ENCODE measurements around the gene NFILZ. TPM values are rescaled to one million over a fixed set of nuclear protein-coding genes. Genes with fewer than 3 reads are reported as not detected.

NFILZ gene
- polyA plus RNA-seq, 6 donors from 2014 or later, result not detected

GRCh38 chr19:8663920-8664670 lies 33.7 kb downstream of the NFILZ start:
- no peaks in the 10 kb centered on the region for H3K36me3 Mint-ChIP-seq
- peak; percentile 91 to 92 for ATAC-seq (ENCODE audit: low read depth in 2 of 2)
- peak; percentile 58 for DNase-seq
- peaks cover 0 to 6% (median 0%) of the 10 kb centered on the region in 7 donors for H3K9me3 Mint-ChIP-seq
- peak overlapping the region; percentile 38 to 92 (median 80) for H3K27ac Mint-ChIP-seq
- peak overlapping the region; percentile 27 to 76 (median 65) for H3K4me3 Mint-ChIP-seq
- H3K27me3 Mint-ChIP-seq, result no peaks in the 10 kb centered on the region
- peaks cover 18 to 28% (median 28%) of the 10 kb centered on the region in 3 donors for H3K4me1 Mint-ChIP-seq

GRCh38 chr19:8664671-8665057 lies 34.2 kb downstream of the NFILZ start:
- no peak for DNase-seq
- no peak for ATAC-seq (ENCODE audit: low read depth in 2 of 2)
- Mint-ChIP-seq H3K27ac (peak overlapping the region in 5 of 6 donors; percentile 20 to 81 (median 38)), H3K4me1 (peaks cover 18 to 32% (median 28%) of the 10 kb centered on the region in 3 donors), H3K36me3 (no peaks in the 10 kb centered on the region), H3K4me3 (peak overlapping the region in 7 of 8 donors; percentile 15 to 76 (median 56)), H3K9me3 (peaks cover 0 to 6% (median 0%) of the 10 kb centered on the region in 7 donors), H3K27me3 (no peaks in the 10 kb centered on the region)

GRCh38 chr19:8665468-8666213 lies 35.2 kb downstream of the NFILZ start:
- no peak for ATAC-seq (ENCODE audit: low read depth in 2 of 2)
- no peak for DNase-seq
- H3K4me3 Mint-ChIP-seq, result peak overlapping the region in 3 of 8 donors; percentile 3 to 64 (median 16)

GRCh38 chr19:8666814-8667405 lies 36.5 kb downstream of the NFILZ start:
- DNase-seq (no peak), ATAC-seq (ENCODE audit: low read depth in 2 of 2) (no peak)
- Mint-ChIP-seq H3K4me1 (peaks cover 27 to 51% (median 45%) of the 10 kb centered on the region in 3 donors), H3K4me3 (peak overlapping the region in 1 of 8 donors; percentile 15), H3K36me3 (no peaks in the 10 kb centered on the region), H3K9me3 (peaks cover 0 to 6% (median 0%) of the 10 kb centered on the region in 7 donors), H3K27ac (peak overlapping the region in 3 of 6 donors; percentile 15 to 32 (median 17)), H3K27me3 (no peaks in the 10 kb centered on the region)

More at GRCh38 chr19:8665468-8666213, 35.2 kb downstream of the NFILZ start:
- H3K36me3 Mint-ChIP-seq, result no peaks in the 10 kb centered on the region
- H3K4me1 Mint-ChIP-seq, result peaks cover 18 to 39% (median 34%) of the 10 kb centered on the region in 3 donors
- peak overlapping the region in 3 of 6 donors; percentile 27 to 87 (median 73) for H3K27ac Mint-ChIP-seq
- no peaks in the 10 kb centered on the region for H3K27me3 Mint-ChIP-seq
- H3K9me3 Mint-ChIP-seq, result peaks cover 0 to 6% (median 0%) of the 10 kb centered on the region in 7 donors

- DNase-seq (no peak), ATAC-seq (ENCODE audit: low read depth in 2 of 2) (no peak)
- peak overlapping the region in 3 of 8 donors; percentile 2 to 74 (median 12) for H3K4me3 Mint-ChIP-seq
- H3K36me3 Mint-ChIP-seq, result peaks cover 0 to 7% of the 10 kb centered on the region in 2 donors
- H3K4me1 Mint-ChIP-seq, result peaks cover 13 to 30% (median 17%) of the 10 kb centered on the region in 3 donors
- H3K27me3 Mint-ChIP-seq, result peaks cover 0 to 18% (median 6%) of the 10 kb centered on the region in 3 donors
- peaks cover 0 to 11% (median 5%) of the 10 kb centered on the region in 7 donors for H3K9me3 Mint-ChIP-seq
- H3K27ac Mint-ChIP-seq, result no peak overlapping the region
Observed at GRCh38 chr19:8673276-8673891, 43.0 kb downstream of the NFILZ start.

- H3K4me3 Mint-ChIP-seq, result no peak overlapping the region
- no peak overlapping the region for H3K27ac Mint-ChIP-seq
- ATAC-seq (ENCODE audit: low read depth in 2 of 2) (no peak), DNase-seq (no peak)
- peaks cover 13 to 25% (median 17%) of the 10 kb centered on the region in 3 donors for H3K4me1 Mint-ChIP-seq
- peaks cover 0 to 15% (median 2%) of the 10 kb centered on the region in 7 donors for H3K9me3 Mint-ChIP-seq
- peaks cover 0 to 22% (median 6%) of the 10 kb centered on the region in 3 donors for H3K27me3 Mint-ChIP-seq
- H3K36me3 Mint-ChIP-seq, result peaks cover 0 to 11% of the 10 kb centered on the region in 2 donors
Observed at GRCh38 chr19:8675066-8675465, 44.6 kb downstream of the NFILZ start.

- Mint-ChIP-seq H3K9me3 (peaks cover 0 to 19% (median 2%) of the 10 kb centered on the region in 7 donors), H3K27ac (no peak overlapping the region), H3K4me3 (peak overlapping the region in 1 of 8 donors; percentile 19), H3K36me3 (peaks cover 0 to 11% of the 10 kb centered on the region in 2 donors), H3K4me1 (peaks cover 0 to 3% (median 0%) of the 10 kb centered on the region in 3 donors), H3K27me3 (peaks cover 11 to 47% (median 17%) of the 10 kb centered on the region in 3 donors)
- ATAC-seq (ENCODE audit: low read depth in 2 of 2) (no peak), DNase-seq (no peak)
Observed at GRCh38 chr19:8678244-8678807, 47.9 kb downstream of the NFILZ start.

Other genes starting within 250 kb of the NFILZ start
- 10 to 100 TPM; 47.9 to 81.2 (median 58.2) TPM for gene RAB11B, start 240.3 kb upstream of the NFILZ start, polyA plus RNA-seq (ENCODE audit: low read depth in 6 of 6)
- 10 to 100 TPM; 19.9 to 40.4 (median 31.3) TPM for gene MARCHF2, start 217.3 kb upstream of the NFILZ start, polyA plus RNA-seq (ENCODE audit: low read depth in 6 of 6)
- gene HNRNPM, start 185.7 kb upstream of the NFILZ start, polyA plus RNA-seq (ENCODE audit: low read depth in 6 of 6), result 100 to 1,000 TPM; 185 to 283 (median 210) TPM
- under 1 TPM in 2 of 6 donors, not detected in 4; 0.26 to 0.27 TPM for gene PRAM1, start 128.0 kb upstream of the NFILZ start, polyA plus RNA-seq (ENCODE audit: low read depth in 6 of 6)
- 10 to 100 TPM in 4 of 6 donors, 1 to 10 TPM in 2; 7.4 to 25.5 (median 11.7) TPM for gene ZNF414, start 116.5 kb upstream of the NFILZ start, polyA plus RNA-seq (ENCODE audit: low read depth in 6 of 6)
- 10 to 100 TPM in 3 of 6 donors, 1 to 10 TPM in 3; 7.2 to 24.4 (median 9.6) TPM for gene MYO1F, start 53.2 kb upstream of the NFILZ start, polyA plus RNA-seq (ENCODE audit: low read depth in 6 of 6)
- under 1 TPM in 1 of 6 donors, not detected in 5; 0.31 TPM for gene ADAMTS10, start 19.9 kb upstream of the NFILZ start, polyA plus RNA-seq (ENCODE audit: low read depth in 6 of 6)
- not detected for gene ACTL9, start 68.2 kb downstream of the NFILZ start, polyA plus RNA-seq (ENCODE audit: low read depth in 6 of 6)
- gene OR2Z1, start 91.0 kb downstream of the NFILZ start, polyA plus RNA-seq (ENCODE audit: low read depth in 6 of 6), result not detected
- gene ZNF558, start 201.7 kb downstream of the NFILZ start, polyA plus RNA-seq (ENCODE audit: low read depth in 6 of 6), result 10 to 100 TPM in 3 of 6 donors, 1 to 10 TPM in 2, not detected in 1; 4.8 to 12.0 (median 10.2) TPM
- gene MBD3L1, start 201.7 kb downstream of the NFILZ start, polyA plus RNA-seq (ENCODE audit: low read depth in 6 of 6), result not detected

All from naive B cell (primary cell).